Esophagus muscularis mucosa (tissue), 4 donors: Measurements from ENCODE around the gene SHTN1. TPM values are rescaled to one million over a fixed set of nuclear protein-coding genes. Genes with fewer than 3 reads are reported as not detected.

ENCODE experiments used
- DNase-seq: peaks from one replicate; pipeline ENCODE4 v3.0.0-alpha.2; 2017; ENCODE audit errors: extremely low spot score
- H3K27ac ChIP-seq, 4 donors: fragments of 200-600 bp; sonication (generic); replicated peaks in 1 of 4; 1 replicate in 3 of 4; 2 replicates in 1 of 4; pipeline ENCODE4 v1.5.1; 2016 to 2019; ENCODE audit warnings: mild to moderate bottlenecking in 1 of 4
- H3K27me3 ChIP-seq, 4 donors: fragments of 200-600 bp; sonication (generic); one replicate each; pipeline versions ENCODE4 v1.5.1 to v1.6.0; 2016 to 2019
- H3K36me3 ChIP-seq, 4 donors: fragments of 200-600 bp; sonication (generic); one replicate each; pipeline ENCODE4 v1.5.1; 2016 to 2019
- H3K4me1 ChIP-seq, 4 donors: fragments of 200-600 bp; sonication (generic); one replicate each; pipeline ENCODE4 v1.5.1; 2016 to 2019
- H3K4me3 ChIP-seq, 4 donors: fragments of 200-600 bp; sonication (generic); 1 replicate in 2 of 4; 2 replicates in 2 of 4; pipeline ENCODE4 v1.5.1; 2016 to 2019; ENCODE audit warnings: mild to moderate bottlenecking in 4 of 4, moderate library complexity in 1 of 4
- H3K9me3 ChIP-seq, 4 donors: fragments of 200-600 bp; sonication (generic); 1 replicate in 3 of 4; 2 replicates in 1 of 4; pipeline ENCODE4 v1.5.1; 2016 to 2019
- CTCF ChIP-seq, 3 experiments: fragments of 200-600 bp in 2 of 3; fragments of 450-650 bp in 1 of 3; sonication (generic) in 2 of 3; IDR thresholded peaks; one replicate each; pipeline ENCODE4 v1.5.1; 2017 to 2019; ENCODE audit warnings: antibody characterized with exemption in 3 of 3, mild to moderate bottlenecking in 2 of 3, moderate library complexity in 1 of 3
- EP300 ChIP-seq: sonication (generic); formaldehyde crosslinking; IDR thresholded peaks from one replicate; pipeline ENCODE4 v1.6.1; 2017; ENCODE audit warnings: antibody characterized with exemption
- POLR2A ChIP-seq: fragments of 450-650 bp; IDR thresholded peaks from one replicate; pipeline ENCODE4 v1.6.1; 2017; ENCODE audit warnings: antibody characterized with exemption, moderate library complexity, mild to moderate bottlenecking, low read depth
- POLR2AphosphoS5 ChIP-seq, 2 donors: sonication (generic); formaldehyde crosslinking; IDR thresholded peaks; one replicate each; pipeline ENCODE4 v1.6.1; 2017; ENCODE audit warnings: antibody characterized with exemption in 2 of 2
- WGBS: methylation state at CpG from one replicate; pipeline ENCODE4 v1.1.5; 2018; 5-methylcytosine and 5-hydroxymethylcytosine counted together
- intact Hi-C: fragments of 100-400 bp; cut with DNase I; formaldehyde crosslinking; loops from one replicate; pipeline ENCODE4 v1.15.1; 2023
- total RNA-seq, 4 donors: library from RNA; depleted of rRNA; stranded (reverse); fragments of >200 nt; gene quantifications; one replicate each; pipeline versions ENCODE4 v1.1.0 to v1.2.1, GENCODE V29; 2016

The SHTN1 gene
- total RNA-seq, 4 donors from 2014 or later = 3.5 to 8.6 (median 6.1) TPM

GRCh38 chr10:117007080-117007479 lies 2.1 kb upstream of the SHTN1 start:
- 85% methylated on average over 3 of the region's 3 CpGs for WGBS
- no peak overlapping the region for H3K4me3 ChIP-seq
- H3K27me3 ChIP-seq = peaks cover 0 to 8% (median 0%) of the 10 kb centered on the region in 4 donors
- TF ChIP-seq CTCF (IDR thresholded peaks at IDR 0.05) (no peak), POLR2A (no peak), EP300 (no peak), POLR2AphosphoS5 (IDR thresholded peaks at IDR 0.05) (no peak)
- no peaks in the 10 kb centered on the region for H3K9me3 ChIP-seq
- no peaks in the 10 kb centered on the region for H3K36me3 ChIP-seq
- no peak for DNase-seq
- intact Hi-C loops = no loop called here
- H3K4me1 ChIP-seq = peaks cover 6 to 17% (median 15%) of the 10 kb centered on the region in 4 donors
- H3K27ac ChIP-seq = no peak overlapping the region

GRCh38 chr10:117005527-117006055 lies 604 bp upstream of the SHTN1 start:
- no peak for TF ChIP-seq POLR2AphosphoS5 (IDR thresholded peaks at IDR 0.05)
- no peak for TF ChIP-seq CTCF (IDR thresholded peaks at IDR 0.05)
- Histone ChIP-seq H3K27ac (peak overlapping the region in 2 of 4 donors; percentile 68 to 71), H3K9me3 (no peaks in the 10 kb centered on the region), H3K4me3 (peak overlapping the region; percentile 66 to 83 (median 72)), H3K4me1 (peaks cover 6 to 17% (median 15%) of the 10 kb centered on the region in 4 donors), H3K36me3 (no peaks in the 10 kb centered on the region), H3K27me3 (peaks cover 0 to 8% (median 0%) of the 10 kb centered on the region in 4 donors)
- intact Hi-C loops = no loop called here
- WGBS = 26% methylated on average over 12 of the region's 21 CpGs
- no peak for DNase-seq

GRCh38 chr10:117004227-117005025 lies 561 bp downstream of the SHTN1 start:
- Histone ChIP-seq H3K9me3 (no peaks in the 10 kb centered on the region), H3K36me3 (no peaks in the 10 kb centered on the region), H3K4me1 (peaks cover 6 to 17% (median 15%) of the 10 kb centered on the region in 4 donors), H3K27ac (peak overlapping the region; percentile 47 to 71 (median 70)), H3K4me3 (peak overlapping the region; percentile 66 to 83 (median 72)), H3K27me3 (peaks cover 0 to 8% (median 0%) of the 10 kb centered on the region in 4 donors)
- no peak for DNase-seq
- WGBS = 10% methylated on average over 36 of the region's 47 CpGs
- TF ChIP-seq POLR2AphosphoS5 (IDR thresholded peaks at IDR 0.05) (no peak), CTCF (IDR thresholded peaks at IDR 0.05) (no peak), POLR2A (no peak), EP300 (no peak)
- intact Hi-C loops = no loop called here

DNA sequence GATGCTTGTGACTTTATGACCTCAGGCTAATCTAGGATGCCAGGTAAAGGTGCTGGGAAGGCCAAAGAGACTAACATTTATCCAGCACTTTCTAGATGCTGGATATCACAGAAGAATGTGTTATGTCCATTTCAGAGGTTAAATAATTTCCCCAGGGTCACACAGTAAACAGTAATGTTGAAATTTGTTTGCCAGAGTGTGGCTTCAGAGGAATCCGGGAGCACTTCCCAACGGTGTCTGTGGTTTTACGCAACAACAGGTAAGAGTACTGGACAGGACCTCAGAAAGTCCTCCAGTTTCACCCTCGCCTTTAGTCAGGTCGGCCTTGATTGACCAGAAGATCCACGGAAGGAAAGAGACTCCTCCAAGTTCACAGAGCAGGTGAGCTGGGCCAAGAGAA lies 1.7 kb downstream of the SHTN1 start:
- DNase-seq = no peak
- Histone ChIP-seq H3K27me3 (peaks cover 0 to 8% (median 0%) of the 10 kb centered on the region in 4 donors), H3K27ac (no peak overlapping the region), H3K9me3 (no peaks in the 10 kb centered on the region), H3K36me3 (no peaks in the 10 kb centered on the region), H3K4me3 (no peak overlapping the region), H3K4me1 (peaks cover 6 to 17% (median 15%) of the 10 kb centered on the region in 4 donors)
- TF ChIP-seq CTCF (IDR thresholded peaks at IDR 0.05) = no peak
- intact Hi-C loops = no loop called here
- WGBS = 94% methylated on average over 6 of the region's 6 CpGs
